ENCODE results near the gene DST. TPM values are rescaled to one million over a fixed set of nuclear protein-coding genes. Genes with fewer than 3 reads are reported as not detected.

The DST gene
- total RNA-seq, 2 experiments from 2014 or later, result 5.7 to 5.9 TPM

- intact Hi-C loops (cut with DNase I, micrococcal nuclease), result no loop called here
- H3K9me3 ChIP-seq (ENCODE audit: control insufficient read depth in 1 of 2, insufficient read depth in 1 of 2, low read length in 2 of 2), result no peaks in the 10 kb centered on the region
- H3K4me1 ChIP-seq (ENCODE audit: insufficient read depth, low read length), result no peaks in the 10 kb centered on the region
- Mint-ChIP-seq H3K36me3 (ENCODE audit: low read depth) (no peaks in the 10 kb centered on the region), H3K4me3 (no peak overlapping the region), H3K9me3 (no peaks in the 10 kb centered on the region), H3K4me1 (ENCODE audit: low read depth) (peaks cover 7% of the 10 kb centered on the region), H3K27me3 (peaks cover 4% of the 10 kb centered on the region), H3K27ac (no peak overlapping the region)
- no peak overlapping the region for H3K27ac ChIP-seq (ENCODE audit: low read depth in 1 of 2, low read length in 2 of 2)
- ATAC-seq (ENCODE audit: poor library complexity) (no peak), DNase-seq (peak in 1 of 14 experiments; percentile 3)
- ChIA-PET CTCF (no interaction called here), POLR2A (interaction anchor here (0.6 kb wide), 1 partner anchor 63 kb away, joined by 3 read pairs; no protein-coding TSS in a partner anchor)
- TF ChIP-seq CTCF (IDR thresholded peaks at IDR 0.05), result no peak
- no peaks in the 10 kb centered on the region for H3K27me3 ChIP-seq (ENCODE audit: control insufficient read depth in 1 of 2, insufficient read depth in 2 of 2, low read length in 2 of 2)
- H3K4me3 ChIP-seq (ENCODE audit: low read length), result no peak overlapping the region
- no peaks in the 10 kb centered on the region for H3K36me3 ChIP-seq (ENCODE audit: insufficient read depth, low read length)
Measured at GRCh38 chr6:56671651-56672461, 29.2 kb upstream of the DST start.

GRCh38 chr6:56671160-56671559 lies 28.5 kb upstream of the DST start:
- H3K27me3 ChIP-seq (ENCODE audit: control insufficient read depth in 1 of 2, insufficient read depth in 2 of 2, low read length in 2 of 2), result no peaks in the 10 kb centered on the region
- H3K27ac Mint-ChIP-seq, result no peak overlapping the region
- H3K9me3 ChIP-seq (ENCODE audit: control insufficient read depth in 1 of 2, insufficient read depth in 1 of 2, low read length in 2 of 2), result no peaks in the 10 kb centered on the region
- peaks cover 7% of the 10 kb centered on the region for H3K4me1 Mint-ChIP-seq (ENCODE audit: low read depth)
- H3K36me3 ChIP-seq (ENCODE audit: insufficient read depth, low read length), result no peaks in the 10 kb centered on the region
- no peak overlapping the region for H3K27ac ChIP-seq (ENCODE audit: low read depth in 1 of 2, low read length in 2 of 2)
- H3K9me3 Mint-ChIP-seq, result no peaks in the 10 kb centered on the region
- TF ChIP-seq CTCF (IDR thresholded peaks at IDR 0.05), result no peak
- H3K4me3 ChIP-seq (ENCODE audit: low read length), result no peak overlapping the region
- H3K27me3 Mint-ChIP-seq, result peaks cover 4% of the 10 kb centered on the region
- no peak overlapping the region for H3K4me3 Mint-ChIP-seq
- no peaks in the 10 kb centered on the region for H3K36me3 Mint-ChIP-seq (ENCODE audit: low read depth)
- ChIA-PET POLR2A (no interaction called here), CTCF (no interaction called here)
- intact Hi-C loops (cut with DNase I, micrococcal nuclease), result no loop called here
- no peak for ATAC-seq (ENCODE audit: poor library complexity)
- DNase-seq, result no peak
- H3K4me1 ChIP-seq (ENCODE audit: insufficient read depth, low read length), result no peaks in the 10 kb centered on the region

- Histone ChIP-seq H3K27me3 (ENCODE audit: control insufficient read depth in 1 of 2, insufficient read depth in 2 of 2, low read length in 2 of 2) (no peaks in the 10 kb centered on the region), H3K9me3 (ENCODE audit: control insufficient read depth in 1 of 2, insufficient read depth in 1 of 2, low read length in 2 of 2) (no peaks in the 10 kb centered on the region), H3K36me3 (ENCODE audit: insufficient read depth, low read length) (no peaks in the 10 kb centered on the region), H3K4me1 (ENCODE audit: insufficient read depth, low read length) (no peaks in the 10 kb centered on the region), H3K4me3 (ENCODE audit: low read length) (no peak overlapping the region), H3K27ac (ENCODE audit: low read depth in 1 of 2, low read length in 2 of 2) (no peak overlapping the region)
- Mint-ChIP-seq H3K27me3 (peaks cover 4% of the 10 kb centered on the region), H3K9me3 (no peaks in the 10 kb centered on the region), H3K36me3 (ENCODE audit: low read depth) (no peaks in the 10 kb centered on the region), H3K27ac (no peak overlapping the region), H3K4me3 (no peak overlapping the region), H3K4me1 (ENCODE audit: low read depth) (peaks cover 7% of the 10 kb centered on the region)
- intact Hi-C loops (cut with DNase I, micrococcal nuclease), result no loop called here
- ATAC-seq (ENCODE audit: poor library complexity) (no peak), DNase-seq (no peak)
- CTCF ChIA-PET, result interaction anchor here (0.6 kb wide), 1 partner anchor 40 kb away, joined by 3 read pairs; no protein-coding TSS in a partner anchor
- POLR2A ChIA-PET, result no interaction called here
- no peak for TF ChIP-seq CTCF (IDR thresholded peaks at IDR 0.05)
Measured at GRCh38 chr6:56669041-56669440, 26.4 kb upstream of the DST start.

Measured in CD4-positive, alpha-beta T cell (primary cell).